Esophagus squamous epithelium (tissue), 5 donors: Measurements from ENCODE around the gene RBM14. TPM values are rescaled to one million over a fixed set of nuclear protein-coding genes. Genes with fewer than 3 reads are reported as not detected.

Experiments used
- DNase-seq: peaks from one replicate; lab custom pipeline; 2025; lab: John Stamatoyannopoulos, UW
- H3K27ac ChIP-seq, 4 donors: fragments of 200-600 bp; sonication (generic); one replicate each; pipeline ENCODE4 v1.5.1; 2016 to 2019; ENCODE audit warnings: mild to moderate bottlenecking in 1 of 4
- H3K27me3 ChIP-seq, 4 donors: fragments of 200-600 bp; sonication (generic); 1 replicate in 3 of 4; 2 replicates in 1 of 4; pipeline versions ENCODE4 v1.5.1 to v1.6.0; 2017 to 2021; ENCODE audit warnings: antibody characterized with exemption in 1 of 4
- H3K36me3 ChIP-seq, 3 donors: fragments of 200-600 bp; sonication (generic); one replicate each; pipeline ENCODE4 v1.5.1; 2016 to 2019
- H3K4me1 ChIP-seq, 3 donors: fragments of 200-600 bp; sonication (generic); one replicate each; pipeline ENCODE4 v1.5.1; 2017 to 2019
- H3K4me3 ChIP-seq, 4 donors: fragments of 200-600 bp; sonication (generic); 1 replicate in 3 of 4; 2 replicates in 1 of 4; pipeline ENCODE4 v1.5.1; 2016 to 2019; ENCODE audit warnings: mild to moderate bottlenecking in 2 of 4, moderate library complexity in 1 of 4
- H3K9me3 ChIP-seq, 3 donors: fragments of 200-600 bp; sonication (generic); one replicate each; pipeline ENCODE4 v1.5.1; 2016 to 2019
- CTCF ChIP-seq, 6 experiments: fragments of 450-650 bp in 4 of 6; fragments of 200-600 bp in 2 of 6; sonication (generic) in 2 of 6; IDR thresholded peaks; one replicate each; pipeline ENCODE4 v1.5.1; 2016 to 2019; ENCODE audit warnings: antibody characterized with exemption in 6 of 6, mild to moderate bottlenecking in 4 of 6, moderate library complexity in 4 of 6
- POLR2A ChIP-seq, 4 donors: fragments of 450-650 bp; IDR thresholded peaks; one replicate each; pipeline ENCODE4 v1.6.1; 2017; ENCODE audit warnings: antibody characterized with exemption in 4 of 4, mild to moderate bottlenecking in 4 of 4, moderate library complexity in 3 of 4
- WGBS, 2 donors: methylation state at CpG; one replicate each; pipeline ENCODE4 v1.1.5; 2018; 5-methylcytosine and 5-hydroxymethylcytosine counted together
- intact Hi-C: fragments of 100-400 bp; cut with DNase I; formaldehyde crosslinking; loops from one replicate; pipeline ENCODE4 v1.15.0; 2022
- total RNA-seq, 4 donors: library from RNA; depleted of rRNA; stranded (reverse); fragments of >200 nt; gene quantifications; one replicate each; pipeline ENCODE4 v1.1.0, GENCODE V29; 2016
- donor health status: DM: yes; HTN: yes; CAD: no.

Gene RBM14
- total RNA-seq, 4 donors from 2014 or later = 37.0 to 61.5 (median 38.0) TPM

GRCh38 chr11:66626382-66626781 lies 10.0 kb downstream of the RBM14 start:
- Histone ChIP-seq H3K4me1 (peaks cover 15 to 61% (median 30%) of the 10 kb centered on the region in 3 donors), H3K27me3 (no peaks in the 10 kb centered on the region), H3K36me3 (peaks cover 39 to 100% (median 59%) of the 10 kb centered on the region in 3 donors), H3K9me3 (no peaks in the 10 kb centered on the region), H3K27ac (no peak overlapping the region), H3K4me3 (no peak overlapping the region)
- no peak for DNase-seq
- WGBS, 2 donors = 94 to 95% methylated on average over 23 to 25 of the region's 25 CpGs
- intact Hi-C loops = no loop called here
- TF ChIP-seq POLR2A (IDR thresholded peaks at IDR 0.05) (no peak), CTCF (IDR thresholded peaks at IDR 0.05) (no peak)

- TF ChIP-seq POLR2A (IDR thresholded peaks at IDR 0.05) = no peak
- TF ChIP-seq CTCF (IDR thresholded peaks at IDR 0.05) = no peak
- Histone ChIP-seq H3K27ac (no peak overlapping the region), H3K4me3 (no peak overlapping the region), H3K4me1 (peaks cover 15 to 56% (median 24%) of the 10 kb centered on the region in 3 donors), H3K27me3 (no peaks in the 10 kb centered on the region), H3K36me3 (peaks cover 39 to 100% (median 56%) of the 10 kb centered on the region in 3 donors), H3K9me3 (no peaks in the 10 kb centered on the region)
- WGBS, 2 donors = 84 to 87% methylated on average over 5 to 7 of the region's 7 CpGs
- intact Hi-C loops = no loop called here
- DNase-seq = no peak
Measured at GRCh38 chr11:66626926-66627325, 10.5 kb downstream of the RBM14 start.

GRCh38 chr11:66628061-66628603 lies 11.7 kb downstream of the RBM14 start:
- no peaks in the 10 kb centered on the region for H3K9me3 ChIP-seq
- DNase-seq = no peak
- H3K4me1 ChIP-seq = peaks cover 9 to 44% (median 12%) of the 10 kb centered on the region in 3 donors
- TF ChIP-seq POLR2A (IDR thresholded peaks at IDR 0.05) (no peak), CTCF (IDR thresholded peaks at IDR 0.05) (no peak)
- no peaks in the 10 kb centered on the region for H3K27me3 ChIP-seq
- H3K27ac ChIP-seq = no peak overlapping the region
- WGBS, 2 donors = 92 to 96% methylated on average over 7 of the region's 7 CpGs
- H3K36me3 ChIP-seq = peaks cover 39 to 98% (median 56%) of the 10 kb centered on the region in 3 donors
- intact Hi-C loops = no loop called here
- no peak overlapping the region for H3K4me3 ChIP-seq

- WGBS, 2 donors = 72 to 92% methylated on average over 2 of the region's 2 CpGs
- H3K9me3 ChIP-seq = no peaks in the 10 kb centered on the region
- no peak overlapping the region for H3K4me3 ChIP-seq
- TF ChIP-seq CTCF (IDR thresholded peaks at IDR 0.05) = no peak
- TF ChIP-seq POLR2A (IDR thresholded peaks at IDR 0.05) = no peak
- intact Hi-C loops = no loop called here
- H3K36me3 ChIP-seq = peaks cover 38 to 96% (median 49%) of the 10 kb centered on the region in 3 donors
- H3K4me1 ChIP-seq = peaks cover 0 to 31% (median 0%) of the 10 kb centered on the region in 3 donors
- H3K27ac ChIP-seq = no peak overlapping the region
- DNase-seq = no peak
- H3K27me3 ChIP-seq = no peaks in the 10 kb centered on the region
Measured at GRCh38 chr11:66629356-66629755, 12.9 kb downstream of the RBM14 start.

- no peak overlapping the region for H3K27ac ChIP-seq
- no peak for DNase-seq
- TF ChIP-seq CTCF (IDR thresholded peaks at IDR 0.05) = no peak
- TF ChIP-seq POLR2A (IDR thresholded peaks at IDR 0.05) = no peak
- WGBS, 2 donors = 79 to 91% methylated on average over 4 to 6 of the region's 6 CpGs
- H3K4me3 ChIP-seq = no peak overlapping the region
- peaks cover 3 to 20% (median 8%) of the 10 kb centered on the region in 3 donors for H3K4me1 ChIP-seq
- H3K9me3 ChIP-seq = no peaks in the 10 kb centered on the region
- intact Hi-C loops = no loop called here
- peaks cover 18 to 81% (median 23%) of the 10 kb centered on the region in 3 donors for H3K36me3 ChIP-seq
- H3K27me3 ChIP-seq = no peaks in the 10 kb centered on the region
Measured at GRCh38 chr11:66631883-66632282, 15.5 kb downstream of the RBM14 start.
